Stomach (tissue), 9 donors: ENCODE results near the gene IDH3A. TPM values are rescaled to one million over a fixed set of nuclear protein-coding genes. Genes with fewer than 3 reads are reported as not detected.

Experiments used
- DNase-seq, 2 donors: peaks; one replicate each; pipeline versions ENCODE4 v3.0.0 to v3.0.0-alpha.2; 2013 to 2019
- H3K27ac ChIP-seq, 5 donors: fragments of 200-600 bp in 4 of 5; sonication (generic) in 4 of 5; one replicate each; pipeline ENCODE4 v1.5.1; 2013 to 2019; ENCODE audit warnings: mild to moderate bottlenecking in 1 of 5, moderate library complexity in 1 of 5
- H3K27me3 ChIP-seq, 3 donors: fragments of 200-600 bp; sonication (generic); one replicate each; pipeline ENCODE4 v1.5.1; 2017 to 2019; ENCODE audit warnings: mixed run types in 1 of 3
- H3K36me3 ChIP-seq, 4 donors: fragments of 200-600 bp; sonication (generic); 1 replicate in 3 of 4; 2 replicates in 1 of 4; pipeline ENCODE4 v1.5.1; 2016 to 2019
- H3K4me1 ChIP-seq, 4 donors: fragments of 200-600 bp; sonication (generic); one replicate each; pipeline ENCODE4 v1.5.1; 2016 to 2019
- H3K4me3 ChIP-seq, 4 donors: fragments of 200-600 bp; sonication (generic) in 3 of 4; one replicate each; pipeline ENCODE4 v1.5.1; 2016 to 2019; ENCODE audit warnings: mild to moderate bottlenecking in 1 of 4
- H3K9me3 ChIP-seq, 4 donors: fragments of 200-600 bp; sonication (generic); one replicate each; pipeline ENCODE4 v1.5.1; 2016 to 2019
- CTCF ChIP-seq, 7 experiments: fragments of 450-650 bp in 4 of 7; fragments of 200-600 bp in 3 of 7; sonication (generic) in 3 of 7; IDR thresholded peaks; one replicate each; pipeline ENCODE4 v1.5.1; 2016 to 2019; ENCODE audit warnings: antibody characterized with exemption in 7 of 7, control low read depth in 2 of 7, mild to moderate bottlenecking in 1 of 7
- EP300 ChIP-seq: sonication (generic); formaldehyde crosslinking; IDR thresholded peaks from one replicate; pipeline ENCODE4 v1.6.1; 2017; ENCODE audit warnings: antibody characterized with exemption
- POLR2A ChIP-seq, 4 donors: fragments of 450-650 bp; IDR thresholded peaks; one replicate each; pipeline ENCODE4 v1.6.1; 2016; ENCODE audit warnings: antibody characterized with exemption in 4 of 4, control low read depth in 2 of 4, mild to moderate bottlenecking in 1 of 4, moderate library complexity in 1 of 4
- POLR2AphosphoS5 ChIP-seq, 3 donors: sonication (generic); formaldehyde crosslinking; IDR thresholded peaks; one replicate each; pipeline ENCODE4 v1.6.1; 2016; ENCODE audit warnings: antibody characterized with exemption in 3 of 3
- WGBS, 5 donors: extraction: QIAGEN DNeasy Blood & Tissue Kit in 3 of 5; methylation state at CpG; one replicate each; pipeline versions ENCODE4 v1.1.5 to v1.1.7; 2013 to 2018; 5-methylcytosine and 5-hydroxymethylcytosine counted together
- intact Hi-C: fragments of 100-400 bp; cut with DNase I; formaldehyde crosslinking; loops from one replicate; pipeline ENCODE4 v1.15.1; 2023; ENCODE audit warnings: low total_unique reads
- polyA plus RNA-seq, 3 donors: library from polyadenylated mRNA; stranded (reverse); fragments of 200-250 nt; gene quantifications; one replicate each; pipeline ENCODE4 v1.2.3, GENCODE V29; 2013
- total RNA-seq, 5 donors: library from RNA; depleted of rRNA; stranded (reverse); fragments of >200 nt; gene quantifications; one replicate each; pipeline versions ENCODE4 v1.1.0 to v1.2.3, GENCODE V29; 2014 to 2016
- donor health status: healthy with polysubstance abuse.
- donor health status: Bipolar disorder and iron deficiency.
- donor health status: healthy.

IDH3A gene
- total and polyA plus RNA-seq, 8 donors, result 25.5 to 731 (median 49.1) TPM

- H3K4me3 ChIP-seq, result no peak overlapping the region
- H3K27ac ChIP-seq, result no peak overlapping the region
- no peak for DNase-seq
- H3K27me3 ChIP-seq, result no peaks in the 10 kb centered on the region
- 72 to 86% (median 76%) methylated on average over 12 of the region's 12 CpGs for WGBS, 5 donors
- H3K9me3 ChIP-seq, result no peaks in the 10 kb centered on the region
- peaks cover 0 to 45% (median 2%) of the 10 kb centered on the region in 4 donors for H3K4me1 ChIP-seq
- no peaks in the 10 kb centered on the region for H3K36me3 ChIP-seq
- TF ChIP-seq CTCF (IDR thresholded peaks at IDR 0.05) (no peak), POLR2A (IDR thresholded peaks at IDR 0.05) (no peak), POLR2AphosphoS5 (IDR thresholded peaks at IDR 0.05) (no peak), EP300 (no peak)
- intact Hi-C loops, result loop anchor here (5.0 kb wide), 2 partner anchors 103 to 138 kb away; no protein-coding TSS in a partner anchor
Measured at GRCh38 chr15:78104566-78105475, 44.3 kb upstream of the IDH3A start.

- WGBS, 5 donors, result 76 to 85% (median 80%) methylated on average over 15 to 16 of the region's 16 CpGs
- Histone ChIP-seq H3K9me3 (no peaks in the 10 kb centered on the region), H3K4me1 (peaks cover 0 to 45% (median 2%) of the 10 kb centered on the region in 4 donors), H3K27ac (no peak overlapping the region), H3K36me3 (no peaks in the 10 kb centered on the region), H3K27me3 (no peaks in the 10 kb centered on the region), H3K4me3 (no peak overlapping the region)
- no peak for DNase-seq
- intact Hi-C loops, result loop anchor here (5.0 kb wide), 2 partner anchors 103 to 138 kb away; no protein-coding TSS in a partner anchor
- TF ChIP-seq POLR2A (IDR thresholded peaks at IDR 0.05) (no peak), EP300 (no peak), CTCF (IDR thresholded peaks at IDR 0.05) (no peak)
Measured at GRCh38 chr15:78105476-78106241, 43.5 kb upstream of the IDH3A start.

- H3K27me3 ChIP-seq, result no peaks in the 10 kb centered on the region
- no peaks in the 10 kb centered on the region for H3K36me3 ChIP-seq
- no peak overlapping the region for H3K4me3 ChIP-seq
- H3K9me3 ChIP-seq, result no peaks in the 10 kb centered on the region
- no peak for DNase-seq
- intact Hi-C loops, result loop anchor here (5.0 kb wide), 2 partner anchors 105 to 140 kb away; no protein-coding TSS in a partner anchor
- H3K27ac ChIP-seq, result no peak overlapping the region
- H3K4me1 ChIP-seq, result peaks cover 0 to 45% (median 2%) of the 10 kb centered on the region in 4 donors
- 91 to 95% (median 92%) methylated on average over 6 to 8 of the region's 8 CpGs for WGBS, 5 donors
- TF ChIP-seq POLR2AphosphoS5 (IDR thresholded peaks at IDR 0.05), result no peak
- no peak for TF ChIP-seq CTCF (IDR thresholded peaks at IDR 0.05)
- no peak for TF ChIP-seq EP300
- TF ChIP-seq POLR2A (IDR thresholded peaks at IDR 0.05), result no peak
Measured at GRCh38 chr15:78107471-78107870, 41.7 kb upstream of the IDH3A start.
